Choroid plexus epithelial cell (primary cell): ENCODE measurements around the gene CSNK1A1.
"Not testable (repeated sequence)": the region's sequence is repeated elsewhere in the genome, so short reads cannot be mapped to it uniquely, and the experiment has no call there.

Experiments used
- DNase-seq: peaks from one replicate; pipeline ENCODE4 v3.0.0-alpha.2; 2010; ENCODE audit warnings: low read depth
- H3K4me3 ChIP-seq: 2 replicates; pipeline ENCODE4 v1.5.1; 2011; ENCODE audit warnings: low read depth, mild to moderate bottlenecking, control low read depth, low read length, moderate library complexity
- CTCF ChIP-seq: conservative IDR thresholded peaks from 2 replicates; pipeline ENCODE4 v1.5.1; 2011; ENCODE audit warnings: low read depth, mild to moderate bottlenecking, control low read depth, inconsistent platforms, low read length, moderate library complexity

CSNK1A1 gene

GRCh38 chr5:149551227-149552037 is at the start of gene CSNK1A1:
CSNK1A1 (minus strand) TSS chr5:149551439; CDS start chr5:149550964, 475 bp downstream.
- DNase-seq = peak; percentile 99
- H3K4me3 ChIP-seq = peak within 1 kb of the TSS; percentile 98
- TF ChIP-seq CTCF = peak; percentile 90

- H3K4me3 ChIP-seq = no peak overlapping the region
- no peak for TF ChIP-seq CTCF
- DNase-seq = no peak
Observed at GRCh38 chr5:149600932-149601331, 49.7 kb upstream of the CSNK1A1 start.

GRCh38 chr5:149599375-149599774 is 48.1 kb upstream of the CSNK1A1 start:
- no peak for DNase-seq
- H3K4me3 ChIP-seq = no peak overlapping the region
- TF ChIP-seq CTCF = no peak

- no peak for TF ChIP-seq CTCF
- H3K4me3 ChIP-seq = no peak overlapping the region
- DNase-seq = no peak
Observed at GRCh38 chr5:149598966-149599365, 47.7 kb upstream of the CSNK1A1 start.

GRCh38 chr5:149598234-149598633 is 47.0 kb upstream of the CSNK1A1 start:
- DNase-seq, H3K4me3 ChIP-seq: not testable (repeated sequence)

- no peak for DNase-seq
- no peak for TF ChIP-seq CTCF
- H3K4me3 ChIP-seq = no peak overlapping the region
Observed at GRCh38 chr5:149597618-149598017, 46.4 kb upstream of the CSNK1A1 start.

- TF ChIP-seq CTCF = no peak
- DNase-seq = peak; percentile 43
- no peak overlapping the region for H3K4me3 ChIP-seq
Observed at GRCh38 chr5:149596712-149597111, 45.5 kb upstream of the CSNK1A1 start.

GRCh38 chr5:149595105-149595504 is 43.9 kb upstream of the CSNK1A1 start:
- DNase-seq = peak; percentile 44

More at GRCh38 chr5:149595105-149595504, 43.9 kb upstream of the CSNK1A1 start:
- H3K4me3 ChIP-seq = not testable (repeated sequence)
